ENCODE results near the gene ORM1. TPM values are rescaled to one million over a fixed set of nuclear protein-coding genes. Genes with fewer than 3 reads are reported as not detected.

ORM1 gene
- total RNA-seq, 1 donor from 2014 or later: 1.2 TPM

DNA sequence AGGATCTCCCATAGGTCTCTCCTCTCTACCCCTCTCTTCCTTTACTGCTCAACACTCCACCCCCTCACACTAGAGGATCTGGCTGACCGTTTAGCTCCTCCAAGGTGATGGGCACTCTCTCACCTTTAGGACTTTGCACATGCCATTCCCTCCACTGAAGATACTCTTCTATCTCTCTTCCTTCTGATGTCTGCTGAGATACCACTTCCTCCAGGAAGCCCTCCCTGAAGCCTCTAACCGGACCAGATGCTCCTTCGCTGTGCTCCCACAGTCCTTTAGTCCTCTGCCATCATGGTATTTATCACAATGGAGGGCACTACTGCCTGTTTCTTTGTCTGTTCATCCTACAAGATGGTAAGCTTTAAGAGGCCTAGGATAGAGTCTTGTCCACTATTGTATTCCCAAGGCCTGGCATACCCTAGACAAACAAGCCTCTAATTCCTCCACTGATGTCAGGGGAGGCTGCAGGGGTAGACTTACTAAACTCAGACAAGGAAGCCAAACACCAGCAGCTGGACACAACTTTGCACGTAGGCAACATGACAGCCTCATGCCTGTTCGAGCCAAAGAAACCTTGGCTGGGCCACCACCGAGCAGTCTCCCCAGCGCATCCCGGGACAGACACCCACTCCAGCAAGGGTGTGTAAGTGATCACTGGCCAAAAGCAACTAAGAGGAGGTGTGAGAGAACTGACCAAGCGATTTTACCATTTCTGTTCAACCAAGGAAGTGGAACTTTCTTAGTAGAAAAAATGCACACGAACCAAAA is 27.0 kb downstream of the ORM1 start:
- ATAC-seq (ENCODE audit: poor library complexity) (peak; percentile 31), DNase-seq (no peak)
- intact Hi-C loops (cut with DNase I): loop anchor here (10.0 kb wide), 1 partner anchor 155 kb away; the partner anchor contains the start of gene WHRN

GRCh38 chr9:114350636-114351401 is 27.9 kb downstream of the ORM1 start:
- intact Hi-C loops (cut with DNase I): no loop called here
- ATAC-seq (ENCODE audit: poor library complexity): no peak
- DNase-seq: no peak

DNA sequence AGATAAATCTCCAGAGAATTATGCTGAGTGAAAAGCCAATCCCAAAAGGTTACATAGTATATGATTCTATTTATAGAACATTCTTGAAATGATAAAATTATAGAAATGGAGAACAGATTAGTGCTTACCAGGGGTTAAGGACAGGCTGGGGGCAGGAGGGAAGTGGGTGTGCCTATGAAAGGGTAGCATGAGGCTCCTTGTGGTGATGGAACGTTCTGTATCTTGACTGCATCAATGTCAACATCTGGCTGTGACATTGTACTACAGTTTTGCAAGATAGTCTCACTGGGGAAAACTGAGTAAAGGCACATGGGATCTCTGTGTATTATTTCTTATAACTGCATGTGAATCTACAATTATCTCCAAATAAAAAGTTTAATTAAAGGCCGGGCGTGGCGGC is 29.0 kb downstream of the ORM1 start:
- intact Hi-C loops (cut with DNase I): no loop called here
- peak; percentile 45 for ATAC-seq (ENCODE audit: poor library complexity)
- no peak for DNase-seq

- DNase-seq (no peak), ATAC-seq (ENCODE audit: poor library complexity) (no peak)
- intact Hi-C loops (cut with DNase I): no loop called here
Measured at GRCh38 chr9:114355821-114356220, 32.9 kb downstream of the ORM1 start.

GRCh38 chr9:114356792-114357191 is 33.9 kb downstream of the ORM1 start:
- DNase-seq (no peak), ATAC-seq (ENCODE audit: poor library complexity) (no peak)
- intact Hi-C loops (cut with DNase I): no loop called here

DNA sequence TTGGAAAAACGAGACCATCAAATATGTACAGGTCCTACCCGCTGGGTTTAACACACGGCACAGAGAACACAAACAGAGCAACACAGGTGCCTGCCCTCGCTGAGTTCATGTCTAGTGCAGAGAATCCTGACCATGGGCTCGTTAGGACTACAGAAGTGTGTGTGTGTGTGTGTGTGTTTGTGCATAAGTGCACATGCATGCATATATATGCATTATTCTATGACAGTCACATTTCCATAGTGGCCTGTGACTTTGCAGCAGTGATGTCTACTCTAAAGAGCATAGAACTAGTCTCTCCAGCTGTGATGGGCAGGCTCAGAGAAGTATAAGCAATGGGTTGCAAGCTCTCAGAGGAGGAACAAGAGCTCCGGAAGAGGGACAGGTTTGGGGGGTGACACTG is 34.5 kb downstream of the ORM1 start:
- no peak for DNase-seq
- no peak for ATAC-seq (ENCODE audit: poor library complexity)
- intact Hi-C loops (cut with DNase I): no loop called here

DNA sequence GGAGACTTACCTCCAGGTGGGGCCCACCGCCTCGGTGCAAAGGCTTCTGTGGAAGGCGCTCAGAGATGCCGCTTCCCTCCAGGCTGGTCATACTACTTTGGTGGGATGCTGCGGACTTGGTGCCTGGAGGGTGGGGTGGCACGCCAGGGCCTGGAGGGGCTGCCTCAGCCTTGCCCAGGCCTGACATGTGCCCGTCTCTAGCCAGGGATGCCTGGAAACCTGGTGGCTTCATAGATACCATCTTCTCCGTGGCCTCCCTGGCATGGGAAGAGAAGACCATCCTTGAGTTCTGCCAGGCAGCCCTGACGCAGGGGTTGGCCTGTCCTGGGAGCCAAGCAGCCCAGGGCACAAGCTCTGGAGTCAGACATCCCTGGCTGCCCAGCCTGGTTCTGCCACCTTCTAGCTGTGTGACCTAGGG is 35.0 kb downstream of the ORM1 start:
- intact Hi-C loops (cut with DNase I): no loop called here
- ATAC-seq (ENCODE audit: poor library complexity) (no peak), DNase-seq (no peak)

GRCh38 chr9:114359801-114360200 is 36.9 kb downstream of the ORM1 start:
- ATAC-seq (ENCODE audit: poor library complexity): no peak
- intact Hi-C loops (cut with DNase I): no loop called here
- DNase-seq: no peak

GRCh38 chr9:114361542-114361941 is 38.6 kb downstream of the ORM1 start:
- intact Hi-C loops (cut with DNase I): no loop called here
- DNase-seq: no peak
- no peak for ATAC-seq (ENCODE audit: poor library complexity)

GRCh38 chr9:114362394-114362793 is 39.5 kb downstream of the ORM1 start:
- ATAC-seq (ENCODE audit: poor library complexity): no peak
- no peak for DNase-seq
- intact Hi-C loops (cut with DNase I): no loop called here

GRCh38 chr9:114363424-114363823 is 40.5 kb downstream of the ORM1 start:
- DNase-seq (no peak), ATAC-seq (ENCODE audit: poor library complexity) (no peak)
- intact Hi-C loops (cut with DNase I): no loop called here

GRCh38 chr9:114364134-114365041 is 41.5 kb downstream of the ORM1 start:
- DNase-seq: no peak
- intact Hi-C loops (cut with DNase I): no loop called here
- no peak for ATAC-seq (ENCODE audit: poor library complexity)

DNA sequence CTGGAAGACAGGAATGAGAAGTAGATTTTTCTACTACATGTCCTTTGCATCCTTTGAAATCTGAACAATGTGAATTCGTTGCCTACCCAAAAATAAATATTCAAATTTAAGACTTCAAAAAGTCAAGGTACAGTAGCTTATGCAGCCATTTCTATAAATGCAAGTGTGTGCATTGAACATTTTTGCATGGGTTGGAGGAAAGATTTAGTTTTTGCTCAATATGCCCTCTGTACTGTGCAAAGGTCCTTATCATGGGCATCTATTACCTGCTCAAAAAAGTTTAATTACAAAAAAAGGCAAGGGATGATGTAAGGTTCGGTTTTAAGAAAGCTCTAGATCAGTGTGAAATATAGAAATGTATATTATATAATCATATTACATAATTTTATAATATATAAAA is 42.3 kb downstream of the ORM1 start:
- no peak for DNase-seq
- intact Hi-C loops (cut with DNase I): no loop called here
- ATAC-seq (ENCODE audit: poor library complexity): no peak

GRCh38 chr9:114366334-114367128 is 43.6 kb downstream of the ORM1 start:
- ATAC-seq (ENCODE audit: poor library complexity): no peak
- intact Hi-C loops (cut with DNase I): no loop called here
- no peak for DNase-seq

DNA sequence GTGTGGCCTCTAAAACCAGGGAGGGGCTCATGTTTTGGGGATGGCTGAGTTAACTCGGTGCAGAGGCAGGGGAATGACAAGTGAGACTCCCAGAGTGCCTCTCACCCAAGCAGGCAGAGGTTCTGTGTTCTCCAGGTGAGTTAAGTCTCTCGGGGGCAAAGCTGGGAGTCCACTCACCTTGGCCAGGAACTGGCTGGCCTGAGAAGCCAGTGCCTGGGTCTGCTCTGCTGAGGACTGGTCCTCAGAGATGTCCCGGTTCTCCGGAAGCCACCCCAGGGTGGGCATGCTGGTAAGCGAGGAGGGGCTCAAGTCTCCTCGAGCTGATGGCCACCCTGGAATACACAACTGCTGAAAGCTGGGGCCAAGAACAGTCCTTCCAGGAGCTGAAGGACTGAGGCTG is 44.5 kb downstream of the ORM1 start:
- DNase-seq: no peak
- no peak for ATAC-seq (ENCODE audit: poor library complexity)
- intact Hi-C loops (cut with DNase I): no loop called here

GRCh38 chr9:114367772-114368569 is 45.1 kb downstream of the ORM1 start:
- no peak for ATAC-seq (ENCODE audit: poor library complexity)
- no peak for DNase-seq

GRCh38 chr9:114369216-114370130 is 46.6 kb downstream of the ORM1 start:
- no peak for DNase-seq
- intact Hi-C loops (cut with DNase I): no loop called here
- ATAC-seq (ENCODE audit: poor library complexity): no peak

More at GRCh38 chr9:114367772-114368569, 45.1 kb downstream of the ORM1 start:
- intact Hi-C loops (cut with DNase I): no loop called here
